Left hindlimb (tissue), 1 donor: ENCODE results near the gene CUEDC1.

Experiments
- DNase-seq: peaks from one replicate; pipeline ENCODE4 v3.0.0-alpha.2; 2018

The CUEDC1 gene

GRCh38 chr17:57874058-57874419 is 81.2 kb downstream of the CUEDC1 start:
- DNase-seq = no peak

GRCh38 chr17:57873261-57874057 is 81.8 kb downstream of the CUEDC1 start:
- DNase-seq = no peak

- DNase-seq = no peak
These were observed 82.7 kb downstream of the CUEDC1 start for GRCh38 chr17:57872536-57872935.

GRCh38 chr17:57871863-57872262 is 83.3 kb downstream of the CUEDC1 start:
- DNase-seq = no peak

- DNase-seq = no peak
These were observed 84.1 kb downstream of the CUEDC1 start for GRCh38 chr17:57871155-57871554.

- DNase-seq = no peak
These were observed 85.0 kb downstream of the CUEDC1 start for GRCh38 chr17:57870283-57870635.

GRCh38 chr17:57869617-57870282 is 85.5 kb downstream of the CUEDC1 start:
- DNase-seq = no peak

GRCh38 chr17:57868910-57869616 is 86.1 kb downstream of the CUEDC1 start:
- no peak for DNase-seq

- peak; percentile 92 for DNase-seq
These were observed 87.0 kb downstream of the CUEDC1 start for GRCh38 chr17:57868007-57868909.

- DNase-seq = no peak
These were observed 88.1 kb downstream of the CUEDC1 start for GRCh38 chr17:57867126-57867525.

- DNase-seq = no peak
These were observed 88.5 kb downstream of the CUEDC1 start for GRCh38 chr17:57866723-57867122.

- DNase-seq = no peak
These were observed 88.9 kb downstream of the CUEDC1 start for GRCh38 chr17:57866319-57866718.

GRCh38 chr17:57864273-57864672 is 90.9 kb downstream of the CUEDC1 start:
- no peak for DNase-seq

- no peak for DNase-seq
These were observed 92.2 kb downstream of the CUEDC1 start for GRCh38 chr17:57862694-57863667.

GRCh38 chr17:57861790-57862693 is 93.2 kb downstream of the CUEDC1 start:
- DNase-seq = no peak

- DNase-seq = no peak
These were observed 94.0 kb downstream of the CUEDC1 start for GRCh38 chr17:57861000-57861789.

- DNase-seq = no peak
These were observed 94.7 kb downstream of the CUEDC1 start for GRCh38 chr17:57860414-57860999.

- DNase-seq = no peak
These were observed 95.4 kb downstream of the CUEDC1 start for GRCh38 chr17:57859601-57860413.
